Measurements from ENCODE around the gene CD22. TPM values are rescaled to one million over a fixed set of nuclear protein-coding genes. Genes with fewer than 3 reads are reported as not detected.

The CD22 gene
- total and polyA plus RNA-seq, 2 donors (not counting 3 experiments of a cell fraction or from before 2014, with no cell fraction given), result not detected

- no peak for TF ChIP-seq CTCF (IDR thresholded peaks at IDR 0.05; ENCODE audit: extremely low read depth in 1 of 2, insufficient read depth in 1 of 2, low read depth in 1 of 2, low read length in 2 of 2)
- peaks cover 0 to 2% of the 10 kb centered on the region in 2 experiments for H3K27me3 ChIP-seq (ENCODE audit: control insufficient read depth in 2 of 2, insufficient read depth in 2 of 2, low read length in 2 of 2)
- no peak overlapping the region for H2AFZ ChIP-seq (ENCODE audit: low read depth, low read length)
- FAIRE-seq, result no peak
- dilution Hi-C loops (cut with MboI; ENCODE audit: extremely low pct_ligation_motif_present, low sequenced_read_pairs) (no loop called here), intact Hi-C loops (cut with micrococcal nuclease) (no loop called here)
- BruUV-seq (replicated peaks), result no TSS peak
- H3K27ac ChIP-seq (ENCODE audit: insufficient read depth, low read depth, low read length), result no peak overlapping the region
- no peak overlapping the region for H3K9ac ChIP-seq (replicated peaks; ENCODE audit: extremely low read depth, insufficient read depth, low read length)
- H3K4me1 ChIP-seq (ENCODE audit: control insufficient read depth, extremely low read depth, insufficient read depth, low read length), result no peaks in the 10 kb centered on the region
- no peaks in the 10 kb centered on the region for H3K36me3 ChIP-seq (ENCODE audit: control insufficient read depth in 2 of 2, extremely low read depth in 1 of 2, insufficient read depth in 2 of 2, low read length in 2 of 2)
- ChIA-PET POLR2A (no interaction called here), CTCF (no interaction called here)
- no peak for DNase-seq (ENCODE audit: low read depth, low spot score)
- no peak overlapping the region for H3K4me2 ChIP-seq (ENCODE audit: insufficient read depth, low read length)
- no peak overlapping the region for H3K4me3 ChIP-seq (replicated peaks in 1 of 3; ENCODE audit: insufficient read depth in 1 of 3, low read depth in 1 of 3, low read length in 3 of 3)
- no peaks in the 10 kb centered on the region for H3K9me3 ChIP-seq (replicated peaks; ENCODE audit: control insufficient read depth, insufficient read depth, low read length)
- H4K20me1 ChIP-seq (replicated peaks; ENCODE audit: control insufficient read depth, extremely low read depth, insufficient read depth, low read length), result no peaks in the 10 kb centered on the region
- no peaks in the 10 kb centered on the region for H3K9me1 ChIP-seq (replicated peaks; ENCODE audit: control insufficient read depth, extremely low read depth, insufficient read depth, low read length)
- no peaks in the 10 kb centered on the region for H3K79me2 ChIP-seq (ENCODE audit: control insufficient read depth, insufficient read depth, low read length)
Observed at GRCh38 chr19:35392742-35393715, 64.0 kb downstream of the CD22 start.

GRCh38 chr19:35395382-35396199 is 66.6 kb downstream of the CD22 start:
- Histone ChIP-seq H3K9me3 (replicated peaks; ENCODE audit: control insufficient read depth, insufficient read depth, low read length) (no peaks in the 10 kb centered on the region), H3K79me2 (ENCODE audit: control insufficient read depth, insufficient read depth, low read length) (no peaks in the 10 kb centered on the region), H4K20me1 (replicated peaks; ENCODE audit: control insufficient read depth, extremely low read depth, insufficient read depth, low read length) (no peaks in the 10 kb centered on the region), H3K36me3 (ENCODE audit: control insufficient read depth in 2 of 2, extremely low read depth in 1 of 2, insufficient read depth in 2 of 2, low read length in 2 of 2) (no peaks in the 10 kb centered on the region), H3K9me1 (replicated peaks; ENCODE audit: control insufficient read depth, extremely low read depth, insufficient read depth, low read length) (no peaks in the 10 kb centered on the region), H2AFZ (ENCODE audit: low read depth, low read length) (no peak overlapping the region), H3K27me3 (ENCODE audit: control insufficient read depth in 2 of 2, insufficient read depth in 2 of 2, low read length in 2 of 2) (peaks cover 0 to 2% of the 10 kb centered on the region in 2 experiments), H3K9ac (replicated peaks; ENCODE audit: extremely low read depth, insufficient read depth, low read length) (no peak overlapping the region), H3K4me2 (ENCODE audit: insufficient read depth, low read length) (no peak overlapping the region), H3K27ac (ENCODE audit: insufficient read depth, low read depth, low read length) (no peak overlapping the region), H3K4me3 (replicated peaks in 1 of 3; ENCODE audit: insufficient read depth in 1 of 3, low read depth in 1 of 3, low read length in 3 of 3) (no peak overlapping the region), H3K4me1 (ENCODE audit: control insufficient read depth, extremely low read depth, insufficient read depth, low read length) (no peaks in the 10 kb centered on the region)
- dilution Hi-C loops (cut with MboI; ENCODE audit: extremely low pct_ligation_motif_present, low sequenced_read_pairs), result no loop called here
- DNase-seq (ENCODE audit: low read depth, low spot score), result no peak
- ChIA-PET POLR2A (no interaction called here), CTCF (no interaction called here)
- no TSS peak for BruUV-seq (replicated peaks)
- no peak for FAIRE-seq
- intact Hi-C loops (cut with micrococcal nuclease), result no loop called here
- TF ChIP-seq GATA2 (IDR thresholded peaks at IDR 0.05; ENCODE audit: insufficient read depth, insufficient read length, low read depth, low read length) (no peak), POLR2AphosphoS5 (IDR thresholded peaks at IDR 0.05; ENCODE audit: insufficient read depth, low read depth, low read length) (no peak), EZH2 (IDR thresholded peaks at IDR 0.05; ENCODE audit: borderline replicate concordance, low read depth, low read length, severe bottlenecking) (no peak), MAX (IDR thresholded peaks at IDR 0.05; ENCODE audit: insufficient read depth, insufficient read length) (no peak)
